PC-3 (cell line): ENCODE data around the gene SNX13.

Experiments used
- EZH2phosphoT487 ChIP-seq: fragments of 300-600 bp; sonication (generic); IDR thresholded peaks from 2 replicates; pipeline ENCODE4 v1.6.1; 2018; ENCODE audit warnings: mild to moderate bottlenecking, antibody characterized with exemption, low read length, borderline replicate concordance
- TF ChIP-seq, protein P1 (sequence below): fragments of 300-600 bp; sonication (generic); conservative IDR thresholded peaks from 2 replicates; pipeline ENCODE4 v1.5.1; 2017; ENCODE audit warnings: antibody characterized with exemption, low read depth, mild to moderate bottlenecking, low read length

GRCh38 chr7:17939211-17939605, 1.1 kb downstream of the SNX13 start:
- TF ChIP-seq, protein P1, sequence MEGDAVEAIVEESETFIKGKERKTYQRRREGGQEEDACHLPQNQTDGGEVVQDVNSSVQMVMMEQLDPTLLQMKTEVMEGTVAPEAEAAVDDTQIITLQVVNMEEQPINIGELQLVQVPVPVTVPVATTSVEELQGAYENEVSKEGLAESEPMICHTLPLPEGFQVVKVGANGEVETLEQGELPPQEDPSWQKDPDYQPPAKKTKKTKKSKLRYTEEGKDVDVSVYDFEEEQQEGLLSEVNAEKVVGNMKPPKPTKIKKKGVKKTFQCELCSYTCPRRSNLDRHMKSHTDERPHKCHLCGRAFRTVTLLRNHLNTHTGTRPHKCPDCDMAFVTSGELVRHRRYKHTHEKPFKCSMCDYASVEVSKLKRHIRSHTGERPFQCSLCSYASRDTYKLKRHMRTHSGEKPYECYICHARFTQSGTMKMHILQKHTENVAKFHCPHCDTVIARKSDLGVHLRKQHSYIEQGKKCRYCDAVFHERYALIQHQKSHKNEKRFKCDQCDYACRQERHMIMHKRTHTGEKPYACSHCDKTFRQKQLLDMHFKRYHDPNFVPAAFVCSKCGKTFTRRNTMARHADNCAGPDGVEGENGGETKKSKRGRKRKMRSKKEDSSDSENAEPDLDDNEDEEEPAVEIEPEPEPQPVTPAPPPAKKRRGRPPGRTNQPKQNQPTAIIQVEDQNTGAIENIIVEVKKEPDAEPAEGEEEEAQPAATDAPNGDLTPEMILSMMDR = no peak
- TF ChIP-seq EZH2phosphoT487 = no peak
